ENCODE data around the gene ZNF605. TPM values are rescaled to one million over a fixed set of nuclear protein-coding genes. Genes with fewer than 3 reads are reported as not detected.

The ZNF605 gene
- total RNA-seq, 1 experiment from 2014 or later = 0.32 TPM

DNA sequence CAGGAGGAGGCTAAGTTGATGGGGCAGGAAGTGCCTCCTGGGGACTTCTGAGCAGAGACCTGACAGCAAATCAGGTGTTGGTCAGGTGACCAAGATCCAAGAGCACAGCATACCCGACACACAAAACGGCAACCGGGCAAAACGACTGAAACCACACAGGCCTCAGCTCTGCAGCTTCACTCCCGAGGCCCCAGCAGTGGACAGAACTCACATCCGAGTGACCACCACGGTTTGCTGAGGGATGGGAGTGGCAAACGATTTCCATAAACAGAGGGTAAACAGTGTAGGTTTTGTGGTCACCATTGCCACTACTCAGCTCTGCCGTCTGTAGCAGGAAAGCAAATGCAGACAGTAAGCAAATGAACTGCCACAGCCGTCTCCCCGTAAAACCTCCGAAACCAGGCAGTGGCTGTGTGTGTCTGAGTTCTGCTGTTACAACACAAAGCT is 83.1 kb downstream of the ZNF605 start:
- Histone ChIP-seq H3K27me3 (replicated peaks) (no peaks in the 10 kb centered on the region), H3K36me3 (peaks cover 10% of the 10 kb centered on the region), H3K4me1 (replicated peaks) (no peaks in the 10 kb centered on the region), H3K27ac (no peak overlapping the region), H3K9me3 (replicated peaks) (peaks cover 4% of the 10 kb centered on the region; the same call in 1 of the 2 replicates), H3K4me3 (no peak overlapping the region)
- no peak for DNase-seq (ENCODE audit: low read depth in 1 of 2, low spot score in 2 of 2)

DNA sequence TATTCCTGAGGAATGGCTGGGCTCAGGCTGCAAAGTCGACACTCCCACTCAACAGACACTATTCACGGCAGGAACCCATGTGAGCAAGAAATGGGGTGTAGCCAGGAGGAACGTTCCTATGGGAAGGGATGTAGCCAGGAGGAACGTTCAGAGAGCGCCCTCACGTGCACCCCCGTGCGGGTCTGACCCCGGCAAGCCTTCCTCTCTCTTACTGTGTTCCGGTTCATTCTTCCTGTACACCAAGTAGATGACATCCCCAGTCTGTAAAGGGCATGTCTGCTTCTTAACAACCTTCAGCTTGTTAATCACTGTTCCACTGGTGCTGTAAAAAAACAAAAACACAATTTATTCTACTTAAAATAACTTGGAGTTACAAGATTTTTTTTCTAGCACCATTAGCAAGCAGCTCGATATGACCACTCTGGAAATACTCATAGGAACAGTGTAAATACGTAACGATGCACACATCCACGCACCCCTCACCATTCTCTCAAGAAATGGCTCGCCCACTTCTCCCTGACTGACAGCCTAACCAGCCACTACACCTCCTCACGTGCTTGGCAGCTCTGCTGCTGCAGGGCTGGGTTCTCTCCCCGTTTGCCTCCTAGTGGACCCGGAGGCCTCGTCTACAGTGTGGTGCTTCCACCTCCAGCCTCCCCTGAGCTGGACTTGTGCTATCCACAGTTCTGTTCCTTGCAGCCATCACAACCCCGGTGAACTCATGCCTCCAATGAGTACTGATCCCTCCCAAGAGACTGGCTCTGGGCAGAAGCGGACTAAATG is 83.8 kb downstream of the ZNF605 start:
- Histone ChIP-seq H3K27me3 (replicated peaks) (no peaks in the 10 kb centered on the region), H3K27ac (no peak overlapping the region), H3K4me3 (no peak overlapping the region), H3K9me3 (replicated peaks) (peaks cover 2% of the 10 kb centered on the region; the same call in 1 of the 2 replicates), H3K36me3 (peaks cover 9% of the 10 kb centered on the region), H3K4me1 (replicated peaks) (no peaks in the 10 kb centered on the region)
- DNase-seq (ENCODE audit: low read depth in 1 of 2, low spot score in 2 of 2) = no peak

DNA sequence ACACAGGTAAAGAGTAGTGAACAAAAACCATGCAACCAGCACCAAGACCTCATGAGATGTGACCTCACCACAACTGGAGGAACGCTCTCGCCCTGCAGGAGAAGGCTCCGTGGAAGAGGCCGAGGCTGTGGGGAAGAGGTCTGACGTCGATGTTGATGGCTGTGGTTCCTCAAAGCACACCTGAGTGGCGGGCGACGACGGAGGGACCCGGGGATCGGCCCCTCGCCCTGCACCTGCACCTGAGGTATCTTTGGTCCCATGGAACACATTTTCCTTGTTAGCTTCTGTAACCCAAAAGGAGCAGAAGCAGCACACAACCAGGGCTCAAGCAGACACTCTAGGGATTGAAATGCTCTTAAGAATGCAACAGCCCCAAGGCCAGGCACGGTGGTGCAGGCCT is 86.6 kb downstream of the ZNF605 start:
- no peaks in the 10 kb centered on the region for H3K4me1 ChIP-seq (replicated peaks)
- no peaks in the 10 kb centered on the region for H3K9me3 ChIP-seq (replicated peaks)
- no peak overlapping the region for H3K27ac ChIP-seq
- no peak for DNase-seq (ENCODE audit: low read depth in 1 of 2, low spot score in 2 of 2)
- H3K27me3 ChIP-seq (replicated peaks) = no peaks in the 10 kb centered on the region
- H3K36me3 ChIP-seq = peaks cover 12% of the 10 kb centered on the region; the same call in 1 of the 2 replicates
- H3K4me3 ChIP-seq = no peak overlapping the region

Other genes with a start within 250 kb of the ZNF605 start
- gene PGAM5, start 245.5 kb downstream of the ZNF605 start, total RNA-seq (2014; rRNA removed; shearing (Covaris generic)) = 30.8 and 36.5 TPM in 2 replicates
- gene ANKLE2, start 194.5 kb downstream of the ZNF605 start, total RNA-seq (2014; rRNA removed; shearing (Covaris generic)) = 64.0 and 72.6 TPM in 2 replicates
- 52.8 and 71.1 TPM in 2 replicates for gene GOLGA3, start 127.4 kb downstream of the ZNF605 start, total RNA-seq (2014; rRNA removed; shearing (Covaris generic))
- 4.5 and 7.1 TPM in 2 replicates for gene CHFR, start 68.7 kb downstream of the ZNF605 start, total RNA-seq (2014; rRNA removed; shearing (Covaris generic))
- 5.8 and 10.4 TPM in 2 replicates for gene ZNF26, start 30.1 kb upstream of the ZNF605 start, total RNA-seq (2014; rRNA removed; shearing (Covaris generic))
- 4.1 and 6.4 TPM in 2 replicates for gene ZNF84, start 81.2 kb upstream of the ZNF605 start, total RNA-seq (2014; rRNA removed; shearing (Covaris generic))
- 0.16 and 0.84 TPM in 2 replicates for gene ZNF140, start 124.6 kb upstream of the ZNF605 start, total RNA-seq (2014; rRNA removed; shearing (Covaris generic))
- gene ZNF891, start 174.0 kb upstream of the ZNF605 start, total RNA-seq (2014; rRNA removed; shearing (Covaris generic)) = 0.03 and 0.11 TPM in 2 replicates
- gene ZNF10, start 174.3 kb upstream of the ZNF605 start, total RNA-seq (2014; rRNA removed; shearing (Covaris generic)) = 0.25 and 0.32 TPM in 2 replicates
- gene ZNF268, start 225.2 kb upstream of the ZNF605 start, total RNA-seq (2014; rRNA removed; shearing (Covaris generic)) = 1.4 and 2.1 TPM in 2 replicates